Muscle layer of duodenum (tissue), 2 donors: ENCODE data around the gene TK2.

Experiments used
- H3K27ac ChIP-seq: one replicate; pipeline ENCODE4 v1.7.0; 2013; ENCODE audit warnings: mild to moderate bottlenecking, low read length
- H3K27me3 ChIP-seq: one replicate; pipeline ENCODE4 v1.7.0; 2013; ENCODE audit warnings: low read depth, mild to moderate bottlenecking, control low read depth, low read length
- H3K36me3 ChIP-seq, 2 donors: one replicate each; pipeline ENCODE4 v1.7.0; 2013; ENCODE audit warnings: low read length in 2 of 2, control low read depth in 1 of 2, mild to moderate bottlenecking in 1 of 2; ENCODE audit not compliant: insufficient read depth in 2 of 2, control insufficient read depth in 1 of 2
- H3K4me1 ChIP-seq, 2 donors: one replicate each; pipeline ENCODE4 v1.7.0; 2013; ENCODE audit warnings: low read length in 2 of 2, mild to moderate bottlenecking in 2 of 2, control low read depth in 1 of 2, moderate library complexity in 1 of 2; ENCODE audit not compliant: insufficient read depth in 2 of 2, control insufficient read depth in 1 of 2
- H3K4me3 ChIP-seq, 2 donors: one replicate each; pipeline ENCODE4 v1.7.0; 2013; ENCODE audit warnings: low read length in 2 of 2, low read depth in 1 of 2, mild to moderate bottlenecking in 1 of 2
- H3K9me3 ChIP-seq, 2 donors: one replicate each; pipeline ENCODE4 v1.7.0; 2013; ENCODE audit warnings: low read length in 2 of 2, control low read depth in 1 of 2, mild to moderate bottlenecking in 1 of 2; ENCODE audit not compliant: control insufficient read depth in 1 of 2
- donor health status: healthy.

The TK2 gene

DNA sequence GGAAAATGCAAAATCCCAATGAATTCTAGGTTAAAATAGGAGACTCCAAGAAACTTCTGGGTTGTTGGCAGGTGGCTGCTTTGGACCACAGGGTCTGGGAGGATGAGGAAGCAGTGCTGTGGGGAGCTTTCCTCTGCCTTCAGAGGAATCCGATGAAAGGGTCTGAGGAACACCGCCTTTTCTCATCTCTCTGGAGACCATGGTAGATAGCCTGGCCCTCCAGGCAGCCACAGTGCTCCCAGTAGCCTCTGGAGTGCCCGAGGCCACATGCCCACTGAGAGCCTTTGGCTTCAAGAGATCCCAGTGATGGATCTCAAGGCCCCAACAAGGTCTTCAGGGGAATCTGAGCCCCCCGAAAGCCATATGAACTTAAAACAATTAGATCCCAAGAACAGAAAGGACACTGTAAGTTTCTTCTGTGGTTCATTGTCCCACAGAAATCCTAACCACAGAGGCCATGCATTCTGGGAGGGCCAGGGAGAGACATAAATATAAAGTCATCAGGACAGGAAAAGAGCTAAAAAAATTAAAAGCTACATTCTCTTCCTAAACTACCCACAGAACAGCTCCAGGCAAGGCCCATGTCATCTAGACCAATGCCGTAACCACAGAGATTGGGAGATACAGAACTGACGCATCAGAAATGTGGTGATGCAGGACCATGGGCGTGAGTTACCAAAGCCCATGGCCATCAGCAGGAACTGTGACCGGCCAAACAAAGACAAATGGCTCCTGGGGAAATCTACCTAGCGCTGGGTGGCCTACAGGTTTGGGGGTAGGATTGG lies 24.3 kb downstream of the TK2 start:
- no peaks in the 10 kb centered on the region for H3K9me3 ChIP-seq
- peaks cover 12 to 14% of the 10 kb centered on the region in 2 donors for H3K4me1 ChIP-seq
- H3K36me3 ChIP-seq: peaks cover 39 to 64% of the 10 kb centered on the region in 2 donors
- no peaks in the 10 kb centered on the region for H3K27me3 ChIP-seq
- H3K27ac ChIP-seq: peak overlapping the region; percentile 61
- no peak overlapping the region for H3K4me3 ChIP-seq

GRCh38 chr16:66524601-66525164 lies 25.2 kb downstream of the TK2 start:
- H3K27ac ChIP-seq: peak overlapping the region; percentile 61
- no peaks in the 10 kb centered on the region for H3K27me3 ChIP-seq
- no peaks in the 10 kb centered on the region for H3K9me3 ChIP-seq
- H3K4me3 ChIP-seq: no peak overlapping the region
- H3K36me3 ChIP-seq: peaks cover 37 to 56% of the 10 kb centered on the region in 2 donors
- H3K4me1 ChIP-seq: peaks cover 12 to 17% of the 10 kb centered on the region in 2 donors

DNA sequence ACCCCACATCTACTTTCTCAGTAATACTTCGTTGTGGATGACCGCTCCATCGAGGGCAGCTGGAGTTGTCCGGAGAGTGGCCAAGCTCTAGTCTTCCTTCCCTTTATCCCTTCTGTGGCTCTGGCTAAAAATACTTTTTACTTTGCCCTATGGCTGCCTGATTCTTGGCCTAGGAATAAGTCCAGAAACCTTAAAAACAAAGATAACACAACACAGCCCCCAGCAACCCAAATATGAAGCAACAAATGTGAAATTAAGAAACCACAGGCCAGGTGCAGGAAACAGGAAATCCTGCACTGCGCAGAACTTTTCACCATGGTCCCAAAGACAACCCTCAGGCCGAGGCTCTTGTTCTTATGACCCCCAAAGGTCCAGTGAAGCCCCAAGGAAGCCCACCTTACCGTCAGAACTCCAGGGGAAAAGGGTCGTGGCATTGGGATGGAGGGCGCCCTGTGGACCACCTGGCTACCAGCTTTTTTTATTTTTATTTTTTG lies 26.0 kb downstream of the TK2 start:
- Histone ChIP-seq H3K4me3 (no peak overlapping the region), H3K36me3 (peaks cover 29 to 48% of the 10 kb centered on the region in 2 donors), H3K27ac (no peak overlapping the region), H3K9me3 (no peaks in the 10 kb centered on the region), H3K4me1 (peaks cover 12 to 20% of the 10 kb centered on the region in 2 donors), H3K27me3 (no peaks in the 10 kb centered on the region)

DNA sequence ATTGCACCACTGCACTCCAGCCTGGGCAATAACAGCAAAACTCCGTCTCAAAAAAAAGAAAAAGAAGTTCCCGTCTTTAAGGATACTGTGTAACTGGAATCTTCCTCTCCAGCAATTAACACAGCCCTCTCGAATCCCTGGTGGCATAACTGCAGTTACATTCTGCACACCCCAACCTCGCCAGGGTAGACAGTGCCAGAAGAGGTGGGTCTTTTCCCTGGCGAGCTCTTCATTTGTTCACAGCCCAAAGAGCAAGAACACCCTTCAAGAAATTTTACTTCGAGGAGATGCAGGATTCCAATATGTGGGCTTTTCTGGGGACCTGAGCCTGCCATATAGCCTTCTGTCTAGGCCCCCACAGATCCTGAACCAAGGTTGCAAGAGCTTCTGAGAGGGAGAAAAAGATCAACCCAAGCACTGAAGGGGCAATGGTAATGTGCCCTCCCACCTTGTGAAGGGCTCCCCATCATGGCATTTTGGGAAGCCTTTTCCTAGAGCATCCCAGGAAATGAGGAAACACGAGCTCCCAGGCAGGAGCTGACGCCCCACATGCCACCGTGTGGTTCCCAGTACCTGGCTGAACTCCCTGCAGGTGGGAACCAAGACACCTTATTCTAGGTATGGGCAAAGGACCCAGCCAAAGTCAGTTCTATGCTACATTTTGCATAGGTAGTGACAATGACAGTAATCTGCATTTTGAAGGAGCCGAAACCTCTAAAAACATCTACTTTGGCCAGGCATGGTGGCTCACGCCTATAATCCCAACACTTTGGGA lies 26.9 kb downstream of the TK2 start:
- H3K4me1 ChIP-seq: peaks cover 13 to 20% of the 10 kb centered on the region in 2 donors
- H3K36me3 ChIP-seq: peaks cover 20 to 40% of the 10 kb centered on the region in 2 donors

DNA sequence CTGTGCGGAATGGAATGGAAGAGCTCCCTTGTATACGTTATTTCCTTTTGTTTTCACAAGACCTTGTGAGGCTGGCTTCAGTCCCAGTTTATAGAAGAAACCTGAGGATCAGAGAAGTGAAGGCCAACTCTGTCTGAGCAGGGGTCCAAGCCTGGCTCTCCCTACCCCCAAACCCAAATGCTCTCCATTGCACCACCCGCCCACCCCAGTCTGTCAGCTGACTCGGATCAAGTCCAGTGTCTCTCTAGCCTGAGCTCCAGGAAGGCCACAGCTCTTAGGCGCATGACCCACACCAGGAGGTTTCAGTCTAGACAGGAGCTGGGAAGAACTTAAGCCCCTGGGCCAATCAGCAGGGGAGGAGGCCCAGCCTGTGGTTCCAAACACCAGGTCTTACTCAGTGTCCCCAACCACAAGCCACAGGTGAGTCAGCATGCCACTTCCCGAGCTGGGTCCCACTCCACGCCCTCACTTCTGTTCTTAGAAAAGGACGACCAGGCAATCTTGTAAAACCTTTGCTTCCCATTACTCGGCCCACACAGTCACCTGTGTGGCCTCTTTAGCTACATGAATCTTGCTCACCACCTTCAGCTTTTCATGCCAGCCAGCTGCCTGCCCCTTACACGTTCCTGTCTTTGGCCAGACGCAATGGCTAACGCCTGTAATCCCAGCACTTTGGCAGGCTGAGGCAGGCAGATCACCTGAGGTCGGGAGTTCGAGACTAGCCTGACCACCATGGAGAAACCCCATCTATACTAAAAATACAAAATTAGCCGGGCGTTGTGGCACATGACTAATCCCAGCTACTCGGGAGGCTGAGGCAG lies 27.8 kb downstream of the TK2 start:
- H3K9me3 ChIP-seq: no peaks in the 10 kb centered on the region
- H3K27ac ChIP-seq: peak overlapping the region; percentile 66
- H3K36me3 ChIP-seq: peaks cover 18 to 33% of the 10 kb centered on the region in 2 donors
- H3K4me3 ChIP-seq: no peak overlapping the region
- H3K4me1 ChIP-seq: peaks cover 20 to 21% of the 10 kb centered on the region in 2 donors
- H3K27me3 ChIP-seq: no peaks in the 10 kb centered on the region

More for the DNA sequence above, 26.9 kb downstream of the TK2 start:
- peak overlapping the region; percentile 30 for H3K27ac ChIP-seq
- no peaks in the 10 kb centered on the region for H3K27me3 ChIP-seq
- H3K4me3 ChIP-seq: no peak overlapping the region
- H3K9me3 ChIP-seq: no peaks in the 10 kb centered on the region

GRCh38 chr16:66521252-66521713 lies 28.6 kb downstream of the TK2 start:
- peaks cover 14 to 26% of the 10 kb centered on the region in 2 donors for H3K36me3 ChIP-seq
- no peaks in the 10 kb centered on the region for H3K9me3 ChIP-seq
- peak overlapping the region; percentile 66 for H3K27ac ChIP-seq
- no peak overlapping the region for H3K4me3 ChIP-seq
- H3K27me3 ChIP-seq: no peaks in the 10 kb centered on the region
- H3K4me1 ChIP-seq: peaks cover 25 to 27% of the 10 kb centered on the region in 2 donors

GRCh38 chr16:66520406-66521170 lies 29.3 kb downstream of the TK2 start:
- H3K36me3 ChIP-seq: peaks cover 10 to 23% of the 10 kb centered on the region in 2 donors
- peak overlapping the region; percentile 66 for H3K27ac ChIP-seq
- H3K27me3 ChIP-seq: no peaks in the 10 kb centered on the region
- H3K4me3 ChIP-seq: no peak overlapping the region
- H3K4me1 ChIP-seq: peaks cover 30 to 34% of the 10 kb centered on the region in 2 donors
- H3K9me3 ChIP-seq: no peaks in the 10 kb centered on the region

GRCh38 chr16:66519482-66520373 lies 30.2 kb downstream of the TK2 start:
- H3K27ac ChIP-seq: peak overlapping the region; percentile 66

GRCh38 chr16:66517586-66518263 lies 32.2 kb downstream of the TK2 start:
- Histone ChIP-seq H3K9me3 (no peaks in the 10 kb centered on the region), H3K4me1 (peaks cover 35% of the 10 kb centered on the region in 2 donors), H3K4me3 (peak overlapping the region; percentile 38 to 53), H3K27ac (peak overlapping the region; percentile 97), H3K27me3 (no peaks in the 10 kb centered on the region), H3K36me3 (peaks cover 12 to 23% of the 10 kb centered on the region in 2 donors)

More at GRCh38 chr16:66519482-66520373, 30.2 kb downstream of the TK2 start:
- H3K9me3 ChIP-seq: no peaks in the 10 kb centered on the region
- peaks cover 8 to 19% of the 10 kb centered on the region in 2 donors for H3K36me3 ChIP-seq
- peaks cover 35 to 39% of the 10 kb centered on the region in 2 donors for H3K4me1 ChIP-seq
- H3K4me3 ChIP-seq: no peak overlapping the region
- H3K27me3 ChIP-seq: no peaks in the 10 kb centered on the region
